Measurements from ENCODE around the gene PLEKHM3.
A peak's percentile ranks its signal among the peaks of the same experiment; 100 is the strongest.

Gene PLEKHM3

GRCh38 chr2:207792244-207792785, 233.0 kb downstream of the PLEKHM3 start:
- TF ChIP-seq CTCF (IDR thresholded peaks at IDR 0.05; ENCODE audit: low read depth, low read length, missing control alignments), result no peak
- in situ Hi-C loops (cut with HindIII; ENCODE audit: low pct_ligation_motif_present, low sequenced_read_pairs), result no loop called here
- peak; percentile 66 for DNase-seq
- Histone ChIP-seq H3K27ac (peak overlapping the region; percentile 61), H3K4me3 (ENCODE audit: low read depth, low read length) (no peak overlapping the region), H3K36me3 (replicated peaks) (no peaks in the 10 kb centered on the region), H3K27me3 (replicated peaks) (no peaks in the 10 kb centered on the region)

- no peak for TF ChIP-seq CTCF (IDR thresholded peaks at IDR 0.05; ENCODE audit: low read depth, low read length, missing control alignments)
- no peak overlapping the region for H3K4me3 ChIP-seq (ENCODE audit: low read depth, low read length)
- no peaks in the 10 kb centered on the region for H3K36me3 ChIP-seq (replicated peaks)
- no peak overlapping the region for H3K27ac ChIP-seq
- no peaks in the 10 kb centered on the region for H3K27me3 ChIP-seq (replicated peaks)
- in situ Hi-C loops (cut with HindIII; ENCODE audit: low pct_ligation_motif_present, low sequenced_read_pairs), result no loop called here
- DNase-seq, result no peak
Measured at GRCh38 chr2:207791579-207792243, 233.6 kb downstream of the PLEKHM3 start.

GRCh38 chr2:207790898-207791297, 234.4 kb downstream of the PLEKHM3 start:
- TF ChIP-seq CTCF (IDR thresholded peaks at IDR 0.05; ENCODE audit: low read depth, low read length, missing control alignments), result no peak
- H3K27me3 ChIP-seq (replicated peaks), result no peaks in the 10 kb centered on the region
- H3K4me3 ChIP-seq (ENCODE audit: low read depth, low read length), result no peak overlapping the region
- DNase-seq, result no peak
- H3K36me3 ChIP-seq (replicated peaks), result no peaks in the 10 kb centered on the region
- no peak overlapping the region for H3K27ac ChIP-seq
- in situ Hi-C loops (cut with HindIII; ENCODE audit: low pct_ligation_motif_present, low sequenced_read_pairs), result no loop called here

- Histone ChIP-seq H3K27me3 (replicated peaks) (no peaks in the 10 kb centered on the region), H3K36me3 (replicated peaks) (no peaks in the 10 kb centered on the region), H3K4me3 (ENCODE audit: low read depth, low read length) (no peak overlapping the region), H3K27ac (no peak overlapping the region)
- DNase-seq, result no peak
- no peak for TF ChIP-seq CTCF (IDR thresholded peaks at IDR 0.05; ENCODE audit: low read depth, low read length, missing control alignments)
- in situ Hi-C loops (cut with HindIII; ENCODE audit: low pct_ligation_motif_present, low sequenced_read_pairs), result no loop called here
Measured at GRCh38 chr2:207787800-207788199, 237.5 kb downstream of the PLEKHM3 start.

GRCh38 chr2:207787017-207787416, 238.3 kb downstream of the PLEKHM3 start:
- no peak for TF ChIP-seq CTCF (IDR thresholded peaks at IDR 0.05; ENCODE audit: low read depth, low read length, missing control alignments)
- H3K4me3 ChIP-seq (ENCODE audit: low read depth, low read length), result no peak overlapping the region

GRCh38 chr2:207784898-207785297, 240.4 kb downstream of the PLEKHM3 start:
- in situ Hi-C loops (cut with HindIII; ENCODE audit: low pct_ligation_motif_present, low sequenced_read_pairs), result no loop called here

More at GRCh38 chr2:207787017-207787416, 238.3 kb downstream of the PLEKHM3 start:
- no peaks in the 10 kb centered on the region for H3K36me3 ChIP-seq (replicated peaks)
- H3K27ac ChIP-seq, result no peak overlapping the region
- H3K27me3 ChIP-seq (replicated peaks), result no peaks in the 10 kb centered on the region
- in situ Hi-C loops (cut with HindIII; ENCODE audit: low pct_ligation_motif_present, low sequenced_read_pairs), result no loop called here
- DNase-seq, result no peak

More at GRCh38 chr2:207784898-207785297, 240.4 kb downstream of the PLEKHM3 start:
- no peak overlapping the region for H3K4me3 ChIP-seq (ENCODE audit: low read depth, low read length)
- DNase-seq, result no peak
- H3K27me3 ChIP-seq (replicated peaks), result no peaks in the 10 kb centered on the region
- H3K27ac ChIP-seq, result no peak overlapping the region
- H3K36me3 ChIP-seq (replicated peaks), result no peaks in the 10 kb centered on the region
- no peak for TF ChIP-seq CTCF (IDR thresholded peaks at IDR 0.05; ENCODE audit: low read depth, low read length, missing control alignments)

All from brain microvascular endothelial cell (primary cell).